GM18508 (cell line): Measurements from ENCODE around the gene ZCCHC24.

Experiments
- ATAC-seq: cut with Tn5 transposase; IDR thresholded peaks from one replicate; pipeline ENCODE4 v1.9.1; 2021; ENCODE audit warnings: moderate number of reproducible peaks; ENCODE audit not compliant: insufficient read depth, unreplicated experiment

Gene ZCCHC24

DNA sequence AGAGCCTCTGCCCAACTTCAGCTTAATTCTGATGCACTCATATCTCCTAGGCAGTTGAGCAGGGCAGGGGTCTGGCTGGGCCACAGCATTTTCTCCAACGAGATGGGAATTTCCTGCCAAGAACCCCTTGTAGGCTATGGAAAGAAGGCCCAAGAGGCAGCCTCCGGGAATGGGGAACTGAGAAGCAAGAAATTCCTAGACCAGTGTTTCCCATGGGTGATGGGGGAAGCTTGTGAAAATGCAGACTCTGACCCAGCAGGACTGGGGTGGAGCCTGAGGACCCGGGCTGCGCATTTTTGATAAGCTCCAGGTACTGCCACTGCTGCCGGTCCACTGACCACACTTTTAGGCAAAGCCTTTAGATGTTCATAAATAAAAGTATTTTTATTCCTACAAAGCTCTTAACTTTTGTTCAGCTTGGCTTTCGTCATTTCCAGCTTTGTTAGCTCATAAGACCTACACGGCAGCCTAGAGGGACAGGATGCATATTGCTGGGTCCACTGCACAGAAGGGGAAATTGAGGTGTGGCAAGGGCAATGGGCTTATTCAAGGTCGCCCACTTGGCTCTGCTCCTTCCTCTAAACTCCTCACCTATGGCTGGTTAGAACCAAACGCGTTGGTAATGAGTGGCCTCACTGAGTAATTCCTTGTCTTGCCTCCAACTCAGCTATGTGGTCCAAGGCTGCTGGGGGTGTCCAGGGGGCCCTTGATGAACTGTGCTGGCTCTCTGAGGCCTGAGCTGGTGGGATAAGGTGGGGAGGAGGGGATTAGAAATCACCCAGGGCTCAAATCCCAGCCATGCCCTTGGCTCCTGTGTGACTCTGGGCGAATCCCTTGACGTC is 29.5 kb downstream of the ZCCHC24 start:
- no peak for ATAC-seq

DNA sequence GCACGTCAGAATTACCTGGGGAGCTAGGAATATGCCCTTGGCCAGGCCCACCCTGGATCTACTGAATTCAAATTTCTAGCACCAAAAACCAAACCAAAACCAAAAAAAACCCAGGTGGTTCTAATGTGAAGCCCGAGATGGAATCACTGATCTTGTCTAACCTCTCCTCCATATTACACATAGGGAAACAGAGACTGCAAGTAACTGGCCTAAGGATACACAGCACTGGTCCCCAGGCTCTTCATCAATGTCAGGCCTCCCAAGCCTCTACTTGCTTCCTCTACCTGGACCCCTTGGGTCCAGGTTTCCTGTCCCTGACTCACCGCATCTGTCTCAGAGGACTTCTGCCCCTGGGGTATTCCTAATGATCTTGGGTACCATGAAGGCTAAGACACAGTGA is 30.7 kb downstream of the ZCCHC24 start:
- no peak for ATAC-seq

DNA sequence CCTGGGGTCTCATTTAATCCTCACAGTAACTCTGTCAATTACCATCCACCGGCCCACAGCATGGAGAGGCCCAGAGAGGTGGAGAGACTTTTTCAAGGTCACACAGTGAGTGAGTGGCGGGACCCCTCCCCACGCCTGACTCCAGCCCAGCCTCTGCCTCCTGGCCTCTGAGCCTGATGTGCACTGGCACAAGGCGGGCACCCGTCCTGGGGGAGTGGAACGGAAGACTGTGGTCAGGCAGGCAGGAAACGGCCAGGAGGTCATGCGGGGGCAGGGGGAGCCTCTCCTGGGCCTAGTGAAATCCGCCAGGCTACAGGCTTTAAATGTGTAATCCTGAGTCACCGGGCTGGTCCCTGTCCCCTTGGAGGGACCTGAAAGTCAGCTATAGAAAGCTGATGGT is 32.2 kb downstream of the ZCCHC24 start:
- no peak for ATAC-seq

DNA sequence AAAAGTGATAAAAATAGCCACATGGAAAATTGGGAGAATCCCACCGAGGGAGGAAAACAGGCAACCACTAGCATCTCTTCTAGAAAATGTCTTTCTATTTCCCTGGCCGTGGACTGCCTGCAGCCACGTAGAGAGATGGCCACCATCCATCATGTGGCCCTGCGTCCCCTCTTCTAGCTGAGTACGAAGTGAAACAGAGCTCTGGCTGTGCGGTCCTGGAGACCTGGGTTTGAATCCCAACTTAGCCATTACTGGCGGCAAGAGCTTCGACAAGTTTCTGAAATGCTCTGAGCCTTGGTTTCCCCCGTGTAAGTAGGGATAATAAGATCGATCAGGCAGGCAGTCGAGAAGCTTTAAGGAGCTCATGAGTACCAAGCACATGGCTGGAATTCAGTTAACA is 32.9 kb downstream of the ZCCHC24 start:
- no peak for ATAC-seq

DNA sequence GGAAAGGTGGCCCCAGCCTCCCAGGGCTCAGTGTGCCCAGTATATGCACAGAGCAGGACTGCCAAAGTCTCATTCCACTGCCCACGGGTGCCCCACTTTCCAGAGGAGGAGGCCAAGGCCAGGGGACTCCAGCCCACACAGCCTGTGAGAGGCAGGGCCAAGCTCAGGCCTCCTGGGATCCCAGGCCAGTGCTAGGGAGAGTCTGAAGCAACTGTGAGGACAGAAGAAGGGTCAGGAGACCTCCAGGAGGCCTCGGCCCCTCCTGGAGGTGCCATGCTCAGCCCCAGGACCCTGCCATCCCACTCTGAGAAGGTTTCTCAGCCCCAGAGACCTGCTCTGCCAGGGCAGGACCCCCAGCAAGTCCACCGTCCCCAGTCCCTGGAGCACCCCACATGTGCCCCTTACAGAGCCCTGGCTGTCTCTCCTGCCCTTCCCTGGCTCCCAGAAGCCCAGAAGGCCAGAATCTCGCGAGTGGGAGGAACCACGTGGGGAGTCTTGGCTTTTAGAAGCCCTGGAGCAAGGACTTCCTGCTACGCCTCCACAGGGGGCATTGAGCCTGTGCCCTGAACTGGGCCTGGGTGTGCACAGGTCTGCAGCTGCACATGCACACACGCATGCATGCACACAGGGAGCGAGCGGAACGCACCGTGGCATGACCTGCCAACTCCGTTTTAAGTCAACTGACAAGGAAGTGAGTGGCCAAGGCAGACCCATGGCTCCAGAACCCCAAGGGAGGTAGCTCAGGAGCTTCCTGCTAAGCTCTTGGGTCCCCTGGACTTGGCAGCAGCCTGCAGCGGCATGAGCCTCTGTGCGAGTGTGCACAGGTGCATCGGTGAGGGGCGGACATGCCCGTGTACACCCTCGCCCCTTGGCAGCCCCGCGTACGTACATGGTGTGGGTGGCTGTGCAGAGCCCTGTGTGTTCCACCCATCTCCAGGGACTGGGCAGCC is 33.6 kb downstream of the ZCCHC24 start:
- ATAC-seq: no peak

DNA sequence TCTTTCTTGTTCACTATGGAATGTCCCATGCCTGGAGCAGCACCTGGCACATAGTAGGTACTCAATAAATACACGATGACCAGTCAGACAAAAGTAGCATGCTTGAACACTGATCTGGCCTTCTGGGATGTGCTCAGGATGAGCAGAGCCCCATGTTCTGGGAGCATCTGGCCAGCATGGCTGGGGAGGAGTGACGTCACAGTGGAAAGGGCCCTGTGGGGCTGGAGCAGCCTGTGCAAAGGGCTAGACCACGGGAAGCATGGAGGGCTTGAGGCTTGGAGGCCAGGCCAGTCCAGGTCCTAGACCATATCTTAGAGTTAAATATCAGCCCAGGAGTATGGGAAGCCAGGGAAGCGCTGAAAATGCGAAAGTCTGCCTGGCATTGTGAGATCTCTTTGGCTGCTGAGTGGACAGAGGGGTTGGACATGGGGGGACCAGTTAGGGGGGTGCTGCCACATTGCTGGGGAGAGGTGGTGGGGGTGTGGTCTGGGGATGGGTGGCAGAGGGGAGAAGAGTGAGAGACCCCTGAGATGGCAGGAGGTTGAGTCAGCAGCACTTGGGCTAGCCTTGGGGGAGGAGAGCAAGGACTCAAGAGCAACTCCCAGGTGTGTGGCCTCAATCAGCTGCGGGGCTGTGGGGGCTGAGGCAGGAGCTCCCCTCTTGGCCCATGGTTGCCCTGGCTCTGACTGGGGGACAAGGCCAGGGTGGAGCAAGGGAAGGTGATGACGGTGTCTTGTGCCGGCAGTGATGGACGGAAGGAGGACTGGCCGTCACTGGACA is 34.9 kb downstream of the ZCCHC24 start:
- no peak for ATAC-seq

DNA sequence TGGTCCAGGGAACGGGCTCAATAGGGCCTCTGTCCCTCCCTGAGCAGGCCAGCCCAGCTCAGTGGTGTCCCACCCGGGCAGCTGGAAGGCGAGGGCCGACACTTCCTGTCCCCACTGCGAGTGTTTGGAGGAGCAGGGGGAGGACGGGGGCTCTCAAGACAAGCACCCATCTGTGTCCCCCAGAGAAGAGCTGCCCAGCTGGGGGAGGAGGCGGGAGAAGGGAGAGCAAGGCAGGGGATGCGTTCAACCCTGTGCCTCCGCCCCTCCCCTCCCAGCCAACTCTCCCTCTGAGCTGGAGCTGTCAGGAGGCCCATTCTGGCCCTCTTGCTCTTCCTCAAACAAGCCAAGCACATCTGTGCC is 35.7 kb downstream of the ZCCHC24 start:
- ATAC-seq: no peak

DNA sequence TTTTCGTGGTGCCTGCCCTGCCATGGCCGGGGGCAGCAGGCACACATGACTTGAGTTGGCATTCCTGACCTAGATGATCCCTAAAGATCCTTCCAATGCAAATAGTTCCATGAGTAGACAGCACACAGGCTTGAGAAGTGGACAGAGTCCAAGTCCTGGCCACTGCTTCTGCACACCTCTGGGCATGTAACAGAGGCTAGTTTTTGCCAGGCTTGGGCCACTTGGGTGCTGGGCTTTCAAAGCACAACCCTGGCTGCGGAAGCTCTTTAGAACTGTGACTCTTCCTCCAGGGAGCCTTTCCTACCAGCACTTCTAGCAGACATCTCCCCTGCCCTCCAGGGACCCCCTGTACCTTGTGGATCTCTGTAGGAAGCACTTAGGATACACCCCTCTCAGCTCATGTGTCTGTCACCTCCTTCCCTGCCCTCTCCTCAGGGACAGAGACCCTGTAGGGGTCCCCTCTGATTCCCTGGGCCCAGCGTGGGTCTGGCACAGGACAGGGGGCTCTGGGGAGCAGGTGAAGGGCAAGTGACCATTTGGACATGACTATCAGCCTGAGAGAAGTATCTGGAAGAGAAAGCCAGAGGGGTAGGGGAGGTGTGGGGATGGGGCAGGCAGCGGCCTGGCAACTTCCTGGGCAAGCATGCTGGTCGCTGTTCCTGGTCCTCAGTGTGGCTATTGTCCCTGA is 36.2 kb downstream of the ZCCHC24 start:
- no peak for ATAC-seq

DNA sequence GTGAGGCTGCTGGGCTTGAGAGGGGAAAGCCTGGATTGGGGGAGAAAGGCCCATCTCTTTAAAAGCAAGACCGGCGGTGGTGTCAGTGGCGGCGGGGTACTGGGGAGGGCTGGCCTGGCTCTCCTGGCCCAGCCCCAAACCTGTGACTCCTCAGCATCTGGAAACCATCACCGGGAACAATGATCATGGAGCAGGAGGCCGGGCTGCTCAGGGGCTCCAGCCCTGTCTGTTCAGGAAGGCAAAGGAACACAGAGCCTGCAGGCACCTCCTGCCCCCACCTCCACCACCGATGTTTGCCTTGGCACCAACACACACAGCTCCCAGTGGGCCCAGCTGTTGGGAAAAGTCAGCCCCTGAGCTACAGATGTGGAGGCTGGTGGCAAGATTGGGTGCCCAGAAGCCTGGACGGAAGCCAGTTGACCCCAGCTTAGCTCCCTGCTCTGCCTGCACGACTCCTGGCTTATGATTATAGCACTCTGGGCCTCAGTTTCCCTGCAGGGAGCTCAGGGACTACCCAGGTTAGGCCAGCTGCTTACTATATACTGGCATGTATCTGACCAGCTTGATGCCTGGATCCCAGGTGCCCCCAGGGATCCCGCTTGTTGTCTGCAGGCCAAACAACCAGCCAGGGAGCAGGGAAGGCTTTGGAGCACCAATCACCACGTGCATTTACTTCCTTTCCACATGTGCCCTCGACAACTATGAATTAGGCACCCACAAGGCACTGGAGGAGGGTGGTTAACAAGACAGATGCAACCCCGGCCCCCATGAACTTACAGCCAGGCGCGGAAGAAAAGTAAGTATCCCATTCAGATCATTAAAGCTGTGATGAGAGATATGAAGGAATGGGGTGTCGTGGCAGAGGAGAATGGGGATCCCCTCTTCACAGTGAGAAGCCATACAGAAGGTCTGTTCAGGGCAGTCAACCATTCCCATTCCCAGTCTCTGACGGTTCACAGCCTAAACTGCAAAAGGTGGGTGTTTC is 37.3 kb downstream of the ZCCHC24 start:
- no peak for ATAC-seq

DNA sequence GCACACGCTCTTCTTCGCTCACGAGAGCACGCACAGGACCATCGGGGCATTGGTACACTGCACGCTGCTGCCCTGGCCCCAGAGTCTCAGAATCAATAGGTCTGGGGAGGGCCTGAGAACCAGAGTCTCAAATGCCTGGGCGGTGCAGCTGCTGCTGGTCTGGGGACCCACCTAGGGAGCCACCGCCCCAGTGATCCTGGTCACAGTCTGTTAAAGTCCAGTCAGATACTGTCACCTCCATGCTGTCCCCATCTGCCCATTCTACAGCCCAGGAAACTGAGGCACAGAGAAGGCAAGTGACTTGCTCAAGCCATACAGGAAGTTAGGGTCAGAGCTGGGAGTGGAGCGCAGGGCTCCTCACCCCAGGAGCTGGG is 38.0 kb downstream of the ZCCHC24 start:
- ATAC-seq: no peak

DNA sequence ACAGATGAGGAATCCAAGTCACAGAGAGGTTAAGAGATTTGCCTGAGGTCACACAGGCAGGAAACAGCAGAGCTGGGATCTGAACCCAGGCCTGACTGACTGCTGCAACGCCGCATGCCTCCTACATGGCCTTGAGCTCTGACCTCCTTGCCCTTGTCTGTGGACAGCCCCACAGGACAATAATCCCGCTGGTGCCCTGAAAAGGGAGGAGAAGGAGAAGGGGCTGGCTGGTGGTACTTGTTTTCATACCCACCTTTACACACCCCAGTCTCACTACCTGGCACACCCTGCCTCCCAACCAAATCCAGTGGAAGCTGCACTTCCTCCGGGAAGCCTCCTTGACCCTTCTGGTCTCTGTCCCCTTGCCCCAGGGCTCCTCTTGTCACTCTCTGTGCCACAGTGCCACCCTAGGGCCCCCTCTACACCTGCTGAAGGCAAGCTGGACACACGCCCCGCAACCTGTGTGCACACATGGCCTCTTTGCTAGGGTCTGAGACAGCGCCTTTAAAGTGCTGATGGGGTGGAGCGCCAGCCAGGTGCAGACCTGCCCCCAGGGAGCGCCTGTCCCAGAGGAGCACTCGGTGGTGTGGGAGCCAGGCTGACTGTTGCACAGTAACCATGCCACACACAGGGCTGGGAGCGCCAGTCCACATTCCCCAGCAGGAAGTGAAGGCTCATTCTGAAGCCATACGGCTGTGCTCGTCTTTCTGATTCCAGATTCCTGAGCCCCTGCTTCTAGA is 38.6 kb downstream of the ZCCHC24 start:
- no peak for ATAC-seq

DNA sequence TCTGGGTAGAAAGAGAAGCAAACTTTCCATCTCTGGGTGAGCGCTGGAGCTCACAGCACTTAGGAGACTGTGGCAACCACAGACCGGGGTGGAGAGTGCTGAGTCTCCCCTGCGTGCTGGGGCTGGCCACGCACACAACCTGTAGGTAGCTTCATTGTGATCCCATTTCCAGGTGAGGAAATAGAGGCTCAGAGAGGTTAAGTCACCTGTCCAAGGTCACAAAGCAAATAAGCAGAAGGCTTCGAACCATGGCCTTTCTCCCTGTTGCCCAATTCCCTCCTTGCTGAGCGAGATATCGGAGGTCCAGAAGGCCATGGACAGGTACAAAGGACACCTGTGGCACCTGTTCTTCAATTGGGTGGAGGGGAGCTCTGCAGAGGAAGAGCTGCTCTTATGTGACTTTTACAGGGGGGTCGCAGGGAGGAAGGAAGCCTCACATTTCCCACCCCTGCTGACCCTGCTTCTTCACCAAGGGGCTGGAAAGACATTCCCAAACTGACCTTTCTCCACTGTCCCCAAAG is 39.4 kb downstream of the ZCCHC24 start:
- no peak for ATAC-seq

DNA sequence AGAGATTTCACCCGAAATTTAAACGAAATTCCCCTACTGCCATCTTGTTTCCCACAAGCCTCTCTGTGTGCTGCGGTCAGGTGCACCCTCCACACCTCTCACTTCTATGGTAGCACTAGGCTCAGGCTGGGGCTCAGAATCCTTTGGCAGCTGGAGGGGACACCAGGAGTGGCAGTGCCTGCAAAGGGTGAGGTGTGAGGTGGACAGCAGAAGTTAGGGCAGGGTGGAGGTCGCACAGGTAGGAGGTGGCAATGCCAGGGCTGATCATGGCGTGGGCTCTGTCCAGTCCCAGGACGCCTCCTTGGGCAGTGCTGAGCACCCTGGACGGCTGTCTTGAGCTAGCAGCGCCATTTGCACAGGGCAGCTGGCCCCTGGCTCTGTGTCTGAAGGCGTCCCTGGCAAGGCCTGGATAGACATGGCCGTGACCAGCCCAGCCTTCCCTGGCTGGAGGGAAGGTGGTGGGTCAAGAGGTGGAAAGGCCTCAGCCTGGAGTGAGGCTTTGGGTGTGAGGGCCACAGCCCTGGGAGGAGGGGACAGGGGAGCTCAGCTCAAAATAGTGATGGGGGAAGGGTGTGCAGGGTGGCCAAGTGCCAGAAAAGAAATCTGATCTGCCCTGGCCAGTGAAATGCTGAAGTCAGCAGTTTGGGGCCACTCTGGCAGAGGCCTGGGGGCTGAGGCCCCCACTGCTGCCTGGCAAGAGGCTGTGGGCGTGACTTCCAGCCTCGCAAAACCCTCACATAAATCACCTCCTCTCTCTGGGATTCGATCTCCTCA is 40.0 kb downstream of the ZCCHC24 start:
- no peak for ATAC-seq

DNA sequence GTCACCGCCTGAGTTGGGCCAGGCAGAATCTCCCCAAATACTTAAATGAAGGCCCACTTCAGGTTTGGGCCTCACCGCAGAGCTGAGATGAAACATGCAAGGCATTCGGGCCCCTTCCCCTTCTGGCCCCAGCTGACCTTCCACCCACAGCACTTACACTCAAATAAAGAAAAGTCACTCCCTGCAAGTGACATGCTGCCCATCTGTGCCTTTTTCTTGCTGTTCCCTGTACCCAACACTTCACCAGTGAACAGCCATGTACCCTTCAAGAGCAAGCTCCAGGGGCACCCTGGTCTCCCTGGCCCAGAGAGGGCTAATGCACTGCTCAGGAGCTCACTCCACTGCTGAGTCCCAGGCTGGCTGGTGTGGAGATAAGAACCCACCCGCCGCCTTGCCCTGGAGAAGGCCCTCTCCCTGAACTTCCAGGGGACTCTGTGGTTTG is 40.7 kb downstream of the ZCCHC24 start:
- no peak for ATAC-seq

DNA sequence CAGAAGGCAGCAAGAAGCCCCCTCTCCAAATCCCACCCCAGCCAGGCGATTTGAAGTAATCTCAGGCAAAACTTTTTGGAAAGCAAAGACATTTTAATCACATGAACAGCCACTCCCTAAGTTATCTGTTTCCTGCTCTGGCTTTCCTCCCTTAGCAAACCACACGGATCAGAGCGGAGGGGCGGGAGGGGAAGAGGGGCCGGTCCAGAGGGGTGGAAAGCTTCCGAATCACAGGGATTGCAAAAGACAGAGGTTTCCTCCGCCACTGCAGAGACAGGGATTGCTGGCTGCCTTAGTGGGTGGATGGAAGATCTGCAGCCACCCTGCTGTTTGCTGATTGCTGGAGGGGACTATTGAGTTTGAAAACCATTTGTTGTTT is 41.2 kb downstream of the ZCCHC24 start:
- ATAC-seq: no peak

DNA sequence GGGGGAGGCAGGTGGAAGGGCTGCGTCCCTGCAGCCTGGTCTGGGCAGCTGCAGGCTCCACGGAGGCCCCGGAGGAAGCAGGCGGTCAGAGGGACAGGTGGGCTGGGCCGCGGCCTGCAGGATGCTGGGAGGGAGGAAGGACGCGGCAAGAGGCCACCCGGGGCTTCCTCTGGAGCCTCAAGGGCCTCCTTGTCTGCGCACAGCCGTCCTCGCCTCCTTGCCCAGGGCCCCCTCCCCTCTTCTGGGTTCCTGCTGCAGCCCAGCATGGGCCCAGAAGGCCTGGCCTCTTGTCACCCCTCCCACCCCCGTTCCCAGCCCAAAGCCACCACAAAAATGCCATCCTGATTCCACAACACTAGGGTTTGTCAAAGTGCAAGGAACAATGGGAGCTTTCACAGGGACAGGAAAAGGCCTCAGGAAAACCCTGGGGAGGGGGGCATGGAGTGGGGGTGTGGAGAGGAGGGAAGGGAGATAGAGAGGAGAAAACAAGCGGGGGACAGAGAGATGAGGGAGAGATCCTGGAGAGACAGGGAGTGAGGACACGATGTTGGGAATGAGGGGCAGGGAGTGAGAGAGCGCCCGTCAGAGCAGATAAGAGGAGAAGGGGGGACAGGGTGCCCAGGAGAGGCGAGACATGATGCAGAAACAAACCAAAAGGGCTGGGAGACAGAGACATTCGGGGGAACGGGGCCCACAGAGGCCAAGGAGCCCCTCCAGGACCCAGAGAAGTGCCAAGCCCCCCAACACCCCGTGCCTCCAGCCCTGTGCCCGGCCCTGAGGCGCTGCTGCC is 41.8 kb downstream of the ZCCHC24 start:
- ATAC-seq: no peak

DNA sequence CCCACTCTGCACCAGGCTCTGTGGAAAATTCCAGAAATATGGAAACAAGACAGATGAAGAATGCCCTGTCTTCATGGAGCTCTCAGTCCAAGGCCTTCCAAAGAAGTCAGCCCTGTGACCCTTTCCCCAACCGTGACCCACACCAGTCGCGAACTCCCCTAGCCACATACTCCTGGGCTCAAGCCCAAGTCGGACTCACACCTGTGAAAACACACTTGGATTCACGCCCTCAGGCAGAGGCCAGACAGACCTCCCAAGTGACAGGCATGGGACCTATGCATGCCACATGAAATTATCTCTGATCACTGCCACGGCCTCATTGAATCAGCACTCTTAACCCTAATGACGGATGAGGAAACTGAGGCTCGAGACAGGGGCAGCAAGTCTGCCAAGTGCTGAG is 42.5 kb downstream of the ZCCHC24 start:
- ATAC-seq: no peak
